HCT116 (cell line): ENCODE results near the gene DDX1. TPM values are rescaled to one million over a fixed set of nuclear protein-coding genes. Genes with fewer than 3 reads are reported as not detected.

Experiments
- ATAC-seq: fragments of 200-7000 bp; cut with Tn5 transposase; 2 replicates; pipeline ENCODE4 v1.9.1; 2020; ENCODE audit warnings: mild to moderate bottlenecking, moderate library complexity
- BruUV-seq: library from RNA; stranded (reverse); fragments of 400-500 nt; replicated peaks from 2 replicates; lab custom pipeline; 2021; lab: Mats Ljungman, UMichigan
- CTCF ChIA-PET: fragments of 300-600 bp; sonication (Branson Sonifier 250); formaldehyde crosslinking; loops from one replicate; lab custom pipeline; 2021; ENCODE audit warnings: antibody characterized with exemption; lab: Charles Lee
- POLR2A ChIA-PET: fragments of 300-600, 350-600 bp; sonication (Branson Sonifier 250); formaldehyde crosslinking; loops from one replicate; lab custom pipeline; 2021; ENCODE audit warnings: antibody characterized with exemption; lab: Charles Lee
- RAD21 ChIA-PET, 2 experiments: fragments of 300-600 bp; sonication (Branson Sonifier 250); formaldehyde crosslinking; loops; one replicate each; lab custom pipeline; 2023; ENCODE audit warnings: low total read pairs in 2 of 2; ENCODE audit not compliant: uncharacterized antibody in 2 of 2, unreplicated experiment in 2 of 2, low non-redundant PET in 1 of 2; lab: Charles Lee
- DNase-seq: peaks from one replicate; pipeline ENCODE4 v3.0.0-alpha.2; 2010; ENCODE audit warnings: low read depth, low spot score
- H2AFZ ChIP-seq: fragments of 200-600 bp; shearing (Covaris generic), sonication (generic); 2 replicates; pipeline ENCODE4 v1.6.1; 2017; ENCODE audit warnings: low read depth, mixed run types, mixed read lengths, antibody characterized with exemption, low read length; ENCODE audit not compliant: poor library complexity, severe bottlenecking
- H3K27ac ChIP-seq: 2 replicates; pipeline ENCODE4 v1.5.1; 2012; ENCODE audit warnings: low read depth, low read length
- H3K27me3 ChIP-seq: fragments of 200-600 bp; sonication (generic); 2 replicates; pipeline ENCODE4 v1.6.1; 2016; ENCODE audit warnings: mixed run types, low read length, mixed read lengths; ENCODE audit not compliant: insufficient read depth
- H3K36me3 ChIP-seq, 2 experiments: fragments of 200-500 bp in 1 of 2; fragments of 200-600 bp in 1 of 2; sonication (Bioruptor generic) in 1 of 2; sonication (generic) in 1 of 2; 2 replicates each; pipeline versions ENCODE4 v1.5.1 to v1.6.1; 2014 to 2016; ENCODE audit warnings: low read length in 2 of 2, inconsistent platforms in 1 of 2, mixed read lengths in 1 of 2, mixed run types in 1 of 2; ENCODE audit not compliant: insufficient read depth in 2 of 2, control insufficient read depth in 1 of 2
- H3K4me1 ChIP-seq, 2 experiments: fragments of 200-600 bp in 1 of 2; sonication (generic) in 1 of 2; 2 replicates each; pipeline versions ENCODE4 v1.5.1 to v1.6.1; 2012 to 2017; ENCODE audit warnings: low read length in 2 of 2, inconsistent platforms in 1 of 2, mild to moderate bottlenecking in 1 of 2, mixed read lengths in 1 of 2, mixed run types in 1 of 2, moderate library complexity in 1 of 2; ENCODE audit not compliant: insufficient read depth in 2 of 2, control insufficient read depth in 1 of 2
- H3K4me2 ChIP-seq: fragments of 200-600 bp; sonication (generic); 2 replicates; pipeline ENCODE4 v1.6.1; 2017; ENCODE audit warnings: mixed run types, low read length, mixed read lengths
- H3K4me3 ChIP-seq, 2 experiments: fragments of 200-600 bp in 1 of 2; sonication (generic) in 1 of 2; replicated peaks in 1 of 2; 2 replicates each; pipeline ENCODE4 v1.5.1; 2011 to 2016; ENCODE audit warnings: low read length in 2 of 2, control low read depth in 1 of 2, low read depth in 1 of 2, mild to moderate bottlenecking in 1 of 2, mixed read lengths in 1 of 2, mixed run types in 1 of 2
- H3K79me2 ChIP-seq: fragments of 200-600 bp; sonication (generic); 2 replicates; pipeline ENCODE4 v1.6.1; 2017; ENCODE audit warnings: mild to moderate bottlenecking, mixed run types, low read length, moderate library complexity, mixed read lengths; ENCODE audit not compliant: insufficient read depth
- H3K9ac ChIP-seq: fragments of 200-600 bp; sonication (generic); 2 replicates; pipeline ENCODE4 v1.6.1; 2016; ENCODE audit warnings: low read length, mixed read lengths
- H3K9me2 ChIP-seq: fragments of 200-600 bp; sonication (generic), shearing (Covaris generic); 2 replicates; pipeline ENCODE4 v1.6.1; 2017; ENCODE audit warnings: mixed run types, mild to moderate bottlenecking, moderate library complexity; ENCODE audit not compliant: insufficient read depth
- H3K9me3 ChIP-seq, 2 experiments: fragments of 200-500 bp in 1 of 2; fragments of 200-600 bp in 1 of 2; sonication (Bioruptor generic) in 1 of 2; sonication (generic) in 1 of 2; 2 replicates each; pipeline ENCODE4 v1.6.1; 2014 to 2017; ENCODE audit warnings: low read length in 2 of 2, mixed read lengths in 2 of 2, inconsistent platforms in 1 of 2, low read depth in 1 of 2, mild to moderate bottlenecking in 1 of 2, mixed run types in 1 of 2, moderate library complexity in 1 of 2; ENCODE audit not compliant: control insufficient read depth in 1 of 2, insufficient read depth in 1 of 2
- H4K20me1 ChIP-seq: fragments of 200-600 bp; sonication (generic), shearing (Covaris generic); 2 replicates; pipeline ENCODE4 v1.6.1; 2017; ENCODE audit warnings: mixed run types, mild to moderate bottlenecking, moderate library complexity; ENCODE audit not compliant: insufficient read depth
- CBX3 ChIP-seq: IDR thresholded peaks from 2 replicates; pipeline ENCODE4 v1.6.1; 2012; ENCODE audit warnings: low read depth
- CEBPB ChIP-seq: IDR thresholded peaks from 2 replicates; pipeline ENCODE4 v1.6.1; 2012; ENCODE audit warnings: low read depth
- ELF1 ChIP-seq: IDR thresholded peaks from 2 replicates; pipeline ENCODE4 v1.6.1; 2012; ENCODE audit warnings: low read depth, borderline replicate concordance
- EZH2 ChIP-seq: fragments of 200-600 bp; sonication (generic); IDR thresholded peaks from 2 replicates; pipeline ENCODE4 v1.6.1; 2017; ENCODE audit warnings: antibody characterized with exemption, mixed run types
- EZH2phosphoT487 ChIP-seq: fragments of 200-600 bp; IDR thresholded peaks from 2 replicates; pipeline ENCODE4 v1.6.1; 2018; ENCODE audit warnings: antibody characterized with exemption, borderline replicate concordance
- FOSL1 ChIP-seq: IDR thresholded peaks from 2 replicates; pipeline ENCODE4 v1.6.1; 2012; ENCODE audit warnings: low read depth
- JUND ChIP-seq: IDR thresholded peaks from 2 replicates; pipeline ENCODE4 v1.6.1; 2012
- RAD21 ChIP-seq: IDR thresholded peaks from 2 replicates; pipeline ENCODE4 v1.6.1; 2012; ENCODE audit warnings: low read depth, mild to moderate bottlenecking
- SP1 ChIP-seq: IDR thresholded peaks from 2 replicates; pipeline ENCODE4 v1.6.1; 2012; ENCODE audit warnings: low read depth
- TCF7L2 ChIP-seq: IDR thresholded peaks from 2 replicates; pipeline ENCODE4 v1.7.0; 2011; ENCODE audit warnings: borderline replicate concordance, inconsistent platforms; ENCODE audit not compliant: insufficient read depth, insufficient read length; ENCODE audit errors: extremely low read depth
- ZFX ChIP-seq: fragments of 450-650 bp; IDR thresholded peaks from 2 replicates; pipeline ENCODE4 v1.6.1; 2017
- intact Hi-C: fragments of 100-400 bp; cut with micrococcal nuclease; formaldehyde crosslinking; loops from 2 replicates; pipeline ENCODE4 v1.10.0; 2022
- total RNA-seq: library from RNA; stranded (reverse); gene quantifications from one replicate; pipeline ENCODE4 v1.2.1, GENCODE V29; 2021; ENCODE audit not compliant: unreplicated experiment
- TF ChIP-seq, protein P1 (sequence below): IDR thresholded peaks from 2 replicates; pipeline ENCODE4 v1.6.1; 2011; ENCODE audit warnings: mild to moderate bottlenecking, low read length, moderate library complexity; ENCODE audit not compliant: insufficient replicate concordance; ENCODE audit errors: extremely low read depth

DDX1 gene
- total RNA-seq, 1 experiment from 2014 or later: 117 TPM

DNA sequence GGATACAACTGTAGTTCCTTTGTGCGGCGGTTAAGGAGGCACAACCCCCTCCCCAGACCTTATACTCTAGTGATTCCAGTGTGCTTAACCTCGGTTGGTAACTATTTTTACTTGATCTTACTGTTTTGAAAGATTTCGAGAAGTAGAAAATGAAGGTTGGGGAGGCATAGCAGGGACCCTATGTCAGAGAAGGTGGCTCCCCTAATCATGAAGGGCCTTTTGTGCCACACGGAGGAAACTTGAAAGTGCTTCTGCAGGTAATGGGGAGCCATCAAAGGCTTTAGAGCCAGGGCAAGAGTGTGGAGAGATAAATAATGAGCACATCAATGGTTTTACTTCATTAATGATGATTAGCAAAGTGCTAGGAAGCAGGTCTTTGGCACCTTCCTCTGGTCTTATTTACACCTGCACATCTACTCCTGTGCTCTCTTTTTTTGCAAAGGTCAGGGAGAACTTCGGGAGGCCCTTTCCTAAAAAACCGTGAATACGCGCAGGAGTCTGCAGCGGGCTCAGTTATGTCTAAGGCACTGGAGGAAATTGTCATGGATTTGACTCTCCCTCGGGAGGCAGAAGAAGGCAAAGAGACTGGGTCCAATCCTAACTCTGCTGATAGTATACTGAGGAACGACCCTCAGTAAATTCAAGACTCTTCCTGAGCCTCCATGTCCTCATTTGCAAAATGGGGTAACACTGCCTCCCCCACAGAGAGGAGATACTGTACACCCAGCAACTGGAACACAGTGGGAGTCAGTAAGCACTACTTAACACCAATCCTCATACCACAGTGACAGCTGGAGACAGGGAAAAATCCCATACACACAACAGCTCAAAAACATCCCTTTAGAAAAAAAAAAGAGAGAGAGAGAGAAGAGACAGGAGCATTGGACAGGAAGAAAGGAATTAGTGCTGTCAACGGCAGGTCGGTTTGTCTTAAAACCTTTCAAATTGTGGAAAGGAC, 81.6 kb downstream of the DDX1 start:
- no TSS peak for BruUV-seq
- H3K4me1 ChIP-seq: peaks cover 0 to 24% of the 10 kb centered on the region in 2 experiments; a peak in 1 of 4 replicates
- no peaks in the 10 kb centered on the region for H4K20me1 ChIP-seq
- no peak for TF ChIP-seq FOSL1
- TF ChIP-seq ELF1: no peak
- no peak for TF ChIP-seq EZH2
- H3K4me3 ChIP-seq: no peak overlapping the region
- intact Hi-C loops: no loop called here
- POLR2A ChIA-PET: no interaction called here
- no peaks in the 10 kb centered on the region for H3K9me3 ChIP-seq
- H2AFZ ChIP-seq: no peak overlapping the region
- H3K36me3 ChIP-seq: no peaks in the 10 kb centered on the region
- no peaks in the 10 kb centered on the region for H3K9me2 ChIP-seq
- CTCF ChIA-PET: no interaction called here
- RAD21 ChIA-PET: no interaction called here
- no peak for DNase-seq
- no peaks in the 10 kb centered on the region for H3K79me2 ChIP-seq
- no peak overlapping the region for H3K27ac ChIP-seq
- peaks cover 8% of the 10 kb centered on the region for H3K27me3 ChIP-seq
- ATAC-seq: no peak
- H3K4me2 ChIP-seq: no peak overlapping the region
- no peak overlapping the region for H3K9ac ChIP-seq

DNA sequence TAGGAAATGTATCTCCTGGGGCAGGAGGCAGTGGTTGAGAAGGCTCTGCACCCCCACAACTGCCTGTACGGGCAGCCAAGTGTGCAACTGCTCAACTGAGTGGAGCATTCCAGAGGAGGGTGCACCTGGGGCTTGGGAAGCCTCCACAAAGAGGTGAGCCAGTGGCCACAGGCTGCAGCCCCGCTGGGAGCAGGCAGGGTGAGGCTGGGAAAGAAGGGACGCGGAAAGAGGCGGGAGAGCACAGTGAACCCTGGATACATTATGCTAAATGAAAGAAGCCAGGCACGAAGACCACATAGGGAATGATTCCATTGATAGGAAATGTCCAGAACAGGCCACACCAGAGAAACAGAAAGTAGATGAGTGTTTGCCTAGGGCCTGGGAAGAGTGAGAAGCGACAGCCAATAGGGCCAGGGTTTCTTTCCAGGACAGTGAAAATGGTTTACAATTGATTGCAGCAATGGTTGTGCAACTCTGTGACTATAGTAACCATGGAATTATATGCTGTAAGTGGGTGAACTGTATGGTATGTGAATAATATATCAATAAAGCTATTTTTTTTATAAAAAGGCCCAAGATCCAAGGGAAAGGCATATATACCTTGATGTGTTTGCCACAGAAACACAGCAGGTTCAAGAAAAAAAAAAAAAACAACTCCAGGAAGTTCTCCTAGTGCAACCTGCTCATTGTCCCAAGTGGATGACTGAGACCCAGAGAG, 82.4 kb downstream of the DDX1 start:
- Histone ChIP-seq H3K27ac (no peak overlapping the region), H3K9me3 (no peaks in the 10 kb centered on the region), H2AFZ (no peak overlapping the region), H3K4me1 (peaks cover 0 to 24% of the 10 kb centered on the region in 2 experiments; a peak in 1 of 4 replicates), H3K36me3 (no peaks in the 10 kb centered on the region), H4K20me1 (no peaks in the 10 kb centered on the region), H3K4me3 (no peak overlapping the region), H3K9me2 (no peaks in the 10 kb centered on the region), H3K9ac (no peak overlapping the region), H3K27me3 (peaks cover 2% of the 10 kb centered on the region; the same call in 1 of the 2 replicates), H3K79me2 (no peaks in the 10 kb centered on the region), H3K4me2 (peak overlapping the region; percentile 24)
- TF ChIP-seq CBX3: no peak
- TF ChIP-seq, protein P1, sequence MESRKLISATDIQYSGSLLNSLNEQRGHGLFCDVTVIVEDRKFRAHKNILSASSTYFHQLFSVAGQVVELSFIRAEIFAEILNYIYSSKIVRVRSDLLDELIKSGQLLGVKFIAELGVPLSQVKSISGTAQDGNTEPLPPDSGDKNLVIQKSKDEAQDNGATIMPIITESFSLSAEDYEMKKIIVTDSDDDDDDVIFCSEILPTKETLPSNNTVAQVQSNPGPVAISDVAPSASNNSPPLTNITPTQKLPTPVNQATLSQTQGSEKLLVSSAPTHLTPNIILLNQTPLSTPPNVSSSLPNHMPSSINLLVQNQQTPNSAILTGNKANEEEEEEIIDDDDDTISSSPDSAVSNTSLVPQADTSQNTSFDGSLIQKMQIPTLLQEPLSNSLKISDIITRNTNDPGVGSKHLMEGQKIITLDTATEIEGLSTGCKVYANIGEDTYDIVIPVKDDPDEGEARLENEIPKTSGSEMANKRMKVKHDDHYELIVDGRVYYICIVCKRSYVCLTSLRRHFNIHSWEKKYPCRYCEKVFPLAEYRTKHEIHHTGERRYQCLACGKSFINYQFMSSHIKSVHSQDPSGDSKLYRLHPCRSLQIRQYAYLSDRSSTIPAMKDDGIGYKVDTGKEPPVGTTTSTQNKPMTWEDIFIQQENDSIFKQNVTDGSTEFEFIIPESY: no peak
- 0 out of 2 replicates have a peak, but pooled peaks have one; percentile 16 for TF ChIP-seq SP1
- peak; percentile 46; the same call in 1 of the 2 replicates for TF ChIP-seq JUND
- TF ChIP-seq EZH2phosphoT487: no peak
- TF ChIP-seq ZFX: no peak
- no peak for TF ChIP-seq FOSL1
- peak; percentile 65 for TF ChIP-seq CEBPB
- no peak for TF ChIP-seq ELF1
- TF ChIP-seq RAD21: no peak
- TF ChIP-seq TCF7L2: no peak
- RAD21 ChIA-PET: no interaction called here
- CTCF ChIA-PET: no interaction called here
- POLR2A ChIA-PET: no interaction called here
- DNase-seq (peak; percentile 6), ATAC-seq (peak; percentile 49)
- intact Hi-C loops: no loop called here
- BruUV-seq: no TSS peak
